ENCODE data around the gene FOXP1.

DNA sequence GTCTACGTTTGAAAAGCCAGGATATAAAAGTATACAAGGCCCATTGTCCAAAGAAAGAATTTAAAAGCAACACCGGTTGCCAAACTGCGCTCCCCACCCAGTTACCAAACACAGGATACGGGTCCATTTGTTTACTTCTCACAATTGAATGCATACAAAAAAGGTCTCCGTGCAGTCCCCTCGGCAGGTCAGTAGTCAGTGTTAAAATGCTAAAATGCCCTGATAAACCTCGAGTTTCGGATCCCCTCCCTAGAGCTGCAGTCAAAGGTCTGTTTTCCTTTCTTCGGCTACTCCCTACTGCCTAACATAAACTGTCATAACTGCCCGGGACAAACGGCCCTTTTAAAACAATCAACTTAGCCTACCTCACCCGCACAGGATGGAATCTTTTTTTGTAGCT is 534.6 kb downstream of the FOXP1 start:
- TF ChIP-seq EZH2phosphoT487 (IDR thresholded peaks at IDR 0.05; ENCODE audit: insufficient read depth, low read depth), result no peak
- TF ChIP-seq EZH2 (IDR thresholded peaks at IDR 0.05; ENCODE audit: insufficient read depth, poor library complexity, severe bottlenecking), result no peak
